ENCODE results near the gene RYR3. TPM values are rescaled to one million over a fixed set of nuclear protein-coding genes. Genes with fewer than 3 reads are reported as not detected.

RYR3 gene
- total and polyA plus RNA-seq, 2 of the 13 experiments (the other 11 are each of a cell fraction or from before 2014, with no cell fraction given): not detected

GRCh38 chr15:33467146-33467815 is 156.5 kb downstream of the RYR3 start (continued):
- TF ChIP-seq ZNF670 (CRISPR knock-in tag; IDR thresholded peaks at IDR 0.05; ENCODE audit: borderline replicate concordance) (no peak), FOXK2 (IDR thresholded peaks at IDR 0.05) (no peak), ZNF180 (CRISPR knock-in tag; IDR thresholded peaks at IDR 0.05; ENCODE audit: borderline replicate concordance, low read depth) (no peak), TGIF2 (CRISPR knock-in tag; IDR thresholded peaks at IDR 0.05) (no peak), ARHGAP35 (CRISPR knock-in tag; IDR thresholded peaks at IDR 0.05; ENCODE audit: borderline replicate concordance) (no peak)

DNA sequence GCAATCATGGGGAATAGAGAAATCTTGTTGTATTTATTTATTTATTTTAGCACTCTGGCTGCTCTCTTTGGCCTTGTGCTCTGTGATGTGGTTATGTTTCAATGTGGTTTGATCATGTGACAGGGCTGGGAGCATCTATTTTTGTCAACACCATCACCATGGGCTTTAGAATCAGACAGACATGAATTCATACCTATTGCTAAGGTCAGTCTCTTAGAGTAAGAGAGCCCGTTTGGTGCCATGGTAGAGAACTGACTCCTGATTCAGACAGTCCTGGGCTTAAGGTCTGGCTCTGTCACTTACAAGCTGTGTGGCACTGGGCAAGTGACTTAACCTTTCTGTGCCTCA is 157.0 kb downstream of the RYR3 start:
- no peaks in the 10 kb centered on the region for H3K9me3 ChIP-seq (ENCODE audit: low read length)
- no peak overlapping the region for H3K4me3 ChIP-seq (replicated peaks in 1 of 3; ENCODE audit: insufficient read depth in 1 of 3, low read depth in 2 of 3, low read length in 3 of 3)
- TF ChIP-seq, protein P1, sequence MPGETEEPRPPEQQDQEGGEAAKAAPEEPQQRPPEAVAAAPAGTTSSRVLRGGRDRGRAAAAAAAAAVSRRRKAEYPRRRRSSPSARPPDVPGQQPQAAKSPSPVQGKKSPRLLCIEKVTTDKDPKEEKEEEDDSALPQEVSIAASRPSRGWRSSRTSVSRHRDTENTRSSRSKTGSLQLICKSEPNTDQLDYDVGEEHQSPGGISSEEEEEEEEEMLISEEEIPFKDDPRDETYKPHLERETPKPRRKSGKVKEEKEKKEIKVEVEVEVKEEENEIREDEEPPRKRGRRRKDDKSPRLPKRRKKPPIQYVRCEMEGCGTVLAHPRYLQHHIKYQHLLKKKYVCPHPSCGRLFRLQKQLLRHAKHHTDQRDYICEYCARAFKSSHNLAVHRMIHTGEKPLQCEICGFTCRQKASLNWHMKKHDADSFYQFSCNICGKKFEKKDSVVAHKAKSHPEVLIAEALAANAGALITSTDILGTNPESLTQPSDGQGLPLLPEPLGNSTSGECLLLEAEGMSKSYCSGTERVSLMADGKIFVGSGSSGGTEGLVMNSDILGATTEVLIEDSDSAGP (CRISPR knock-in tag; IDR thresholded peaks at IDR 0.05; ENCODE audit: borderline replicate concordance): no peak
- TF ChIP-seq NKX3-1 (CRISPR knock-in tag; IDR thresholded peaks at IDR 0.05) (no peak), MIXL1 (CRISPR knock-in tag; IDR thresholded peaks at IDR 0.05) (no peak), KLF15 (CRISPR knock-in tag; IDR thresholded peaks at IDR 0.05; ENCODE audit: borderline replicate concordance) (no peak), MED13 (CRISPR knock-in tag; IDR thresholded peaks at IDR 0.05) (no peak), ZNF562 (CRISPR knock-in tag; IDR thresholded peaks at IDR 0.05; ENCODE audit: borderline replicate concordance) (no peak), SSRP1 (CRISPR knock-in tag; IDR thresholded peaks at IDR 0.05) (no peak), ZNF678 (CRISPR knock-in tag; IDR thresholded peaks at IDR 0.05) (no peak), FOXK2 (IDR thresholded peaks at IDR 0.05) (no peak), KMT2A (CRISPR knock-in tag; IDR thresholded peaks at IDR 0.05) (no peak), DRAP1 (CRISPR knock-in tag; IDR thresholded peaks at IDR 0.05) (no peak), SRY (CRISPR knock-in tag; IDR thresholded peaks at IDR 0.05) (no peak), ZNF766 (CRISPR knock-in tag; IDR thresholded peaks at IDR 0.05; ENCODE audit: borderline replicate concordance) (no peak), KLF16 (CRISPR knock-in tag; IDR thresholded peaks at IDR 0.05) (no peak), ZBTB7B (CRISPR knock-in tag; IDR thresholded peaks at IDR 0.05) (no peak), ZNF703 (CRISPR knock-in tag; IDR thresholded peaks at IDR 0.05; ENCODE audit: borderline replicate concordance) (no peak), ZFY (CRISPR knock-in tag; IDR thresholded peaks at IDR 0.05) (no peak)
- POLR2A ChIA-PET: no interaction called here
- no peak overlapping the region for H3K27ac ChIP-seq (ENCODE audit: extremely low read length, insufficient read depth, low read length)
- no peak overlapping the region for H3K4me2 ChIP-seq (ENCODE audit: low read depth, low read length)
- no peaks in the 10 kb centered on the region for H3K36me3 ChIP-seq (replicated peaks in 1 of 2; ENCODE audit: control insufficient read depth in 1 of 2, insufficient read depth in 2 of 2, low read length in 2 of 2)
- H3K79me2 ChIP-seq (ENCODE audit: insufficient read depth, low read length): no peaks in the 10 kb centered on the region
- ATAC-seq: no peak
- no peaks in the 10 kb centered on the region; a peak in 1 of 5 replicates for H3K27me3 ChIP-seq (ENCODE audit: control insufficient read depth in 1 of 2, insufficient read depth in 2 of 2, low read length in 2 of 2)
- no peak overlapping the region for H3K9ac ChIP-seq (ENCODE audit: insufficient read depth, low read depth, low read length)
- no peak for FAIRE-seq
- H3K4me1 ChIP-seq (ENCODE audit: insufficient read depth, low read length): no peaks in the 10 kb centered on the region
- no TSS peak for BruUV-seq (replicated peaks)
- WGBS (ENCODE audit: low lambda C conversion rate): 0% methylated on average over 1 of the region's 1 CpG
- intact Hi-C loops (cut with micrococcal nuclease; ENCODE audit: unreplicated experiment) (no loop called here), in situ Hi-C loops (cut with HindIII; ENCODE audit: extremely low pct_ligation_motif_present, low pct_unique_long_range_greater_than_20kb) (no loop called here)
- H4K20me1 ChIP-seq (ENCODE audit: insufficient read depth, low read length): no peaks in the 10 kb centered on the region
- no peak overlapping the region for H2AFZ ChIP-seq (ENCODE audit: low read length)
- no peak for DNase-seq (ENCODE audit: low spot score)
- CTCF ChIA-PET (ENCODE audit: low intra/inter-chr PET ratio, low total read pairs): no interaction called here

Data from HepG2 (cell line).